DOHH2 (cell line): ENCODE measurements around the gene TMEM161A.
"Not testable (repeated sequence)": the region's sequence is repeated elsewhere in the genome, so short reads cannot be mapped to it uniquely, and the experiment has no call there.

Source experiments
- H3F3A ChIP-seq: fragments of 200-600 bp; sonication (generic), shearing (Covaris generic); 2 replicates; pipeline ENCODE4 v1.6.0; 2016; ENCODE audit warnings: antibody characterized with exemption, mild to moderate bottlenecking; ENCODE audit not compliant: control insufficient read depth, insufficient read depth
- H3K27ac ChIP-seq: fragments of 200-600 bp; sonication (generic); 2 replicates; pipeline ENCODE4 v1.5.1; 2014; ENCODE audit warnings: low read depth, mild to moderate bottlenecking, low read length, moderate library complexity
- H3K27me3 ChIP-seq: fragments of 200-600 bp; sonication (generic); 2 replicates; pipeline ENCODE4 v1.6.1; 2014; ENCODE audit warnings: mild to moderate bottlenecking, low read length, mixed read lengths; ENCODE audit not compliant: control insufficient read depth
- H3K36me3 ChIP-seq: fragments of 200-600 bp; sonication (generic); 2 replicates; pipeline ENCODE4 v1.6.1; 2014; ENCODE audit warnings: mild to moderate bottlenecking, low read length, moderate library complexity, mixed read lengths; ENCODE audit not compliant: control insufficient read depth
- H3K4me1 ChIP-seq: fragments of 200-600 bp; sonication (generic); 2 replicates; pipeline ENCODE4 v1.6.1; 2014; ENCODE audit warnings: mild to moderate bottlenecking, low read length, mixed read lengths; ENCODE audit not compliant: control insufficient read depth
- H3K4me2 ChIP-seq: fragments of 200-600 bp; sonication (generic); 2 replicates; pipeline ENCODE4 v1.6.0; 2014; ENCODE audit warnings: mild to moderate bottlenecking, low read length, moderate library complexity
- H3K4me3 ChIP-seq: fragments of 200-600 bp; sonication (generic); 2 replicates; pipeline ENCODE4 v1.5.1; 2014; ENCODE audit warnings: mild to moderate bottlenecking, low read length, mixed read lengths
- H3K79me2 ChIP-seq: fragments of 200-600 bp; sonication (generic); 2 replicates; pipeline ENCODE4 v1.6.1; 2014; ENCODE audit warnings: mild to moderate bottlenecking, low read length, mixed read lengths; ENCODE audit not compliant: control insufficient read depth
- H3K9me2 ChIP-seq: fragments of 200-600 bp; sonication (generic); replicated peaks from 2 replicates; pipeline ENCODE4 v1.6.1; 2014; ENCODE audit warnings: mild to moderate bottlenecking, low read length, mixed read lengths; ENCODE audit not compliant: control insufficient read depth
- H3K9me3 ChIP-seq: fragments of 200-600 bp; sonication (generic); 2 replicates; pipeline ENCODE4 v1.6.1; 2014; ENCODE audit warnings: antibody characterized with exemption, low read length, mixed read lengths; ENCODE audit not compliant: control insufficient read depth, insufficient read depth
- H4K20me1 ChIP-seq: fragments of 200-600 bp; sonication (generic); 2 replicates; pipeline ENCODE4 v1.6.0; 2014; ENCODE audit warnings: low read depth, mild to moderate bottlenecking, antibody characterized with exemption, low read length, moderate library complexity; ENCODE audit not compliant: control insufficient read depth, insufficient read depth
- EZH2phosphoT487 ChIP-seq: fragments of 200-600 bp; sonication (generic); IDR thresholded peaks from 2 replicates; pipeline ENCODE4 v1.6.1; 2017; ENCODE audit warnings: borderline replicate concordance, mild to moderate bottlenecking, antibody characterized with exemption, low read length, moderate library complexity, mixed read lengths
- TF ChIP-seq, protein P1 (sequence below): fragments of 200-600 bp; sonication (generic); IDR thresholded peaks from one replicate; pipeline ENCODE4 v1.5.1; 2014; ENCODE audit warnings: antibody characterized with exemption, mild to moderate bottlenecking, low read depth, low read length; ENCODE audit not compliant: poor library complexity, severe bottlenecking

Gene TMEM161A

DNA sequence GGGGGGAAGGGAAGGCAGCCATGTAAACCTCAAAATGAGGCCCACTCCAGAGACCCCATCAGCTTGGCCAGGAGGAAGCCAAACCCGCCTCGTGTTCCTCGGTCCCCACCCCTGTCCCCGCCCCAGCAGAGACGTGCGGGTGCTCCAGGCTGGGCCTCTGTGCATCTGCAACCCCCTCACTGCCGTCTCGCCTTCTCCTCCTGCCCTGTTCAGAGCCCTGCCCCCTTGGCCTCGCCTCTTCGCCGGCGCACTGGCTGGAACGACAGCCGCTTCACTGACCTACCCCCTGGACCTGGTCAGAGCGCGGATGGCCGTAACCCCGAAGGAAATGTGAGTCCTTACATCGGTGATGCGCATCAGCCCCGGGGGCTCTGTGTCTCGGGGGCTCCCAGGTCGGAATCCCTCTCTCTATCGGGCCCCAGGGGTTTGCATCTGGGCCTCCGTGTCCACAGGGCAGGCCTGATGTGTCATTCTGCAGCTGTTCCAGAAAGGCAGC is 32.2 kb downstream of the TMEM161A start:
- no peak overlapping the region for H3K4me3 ChIP-seq
- no peak overlapping the region for H3K4me2 ChIP-seq

DNA sequence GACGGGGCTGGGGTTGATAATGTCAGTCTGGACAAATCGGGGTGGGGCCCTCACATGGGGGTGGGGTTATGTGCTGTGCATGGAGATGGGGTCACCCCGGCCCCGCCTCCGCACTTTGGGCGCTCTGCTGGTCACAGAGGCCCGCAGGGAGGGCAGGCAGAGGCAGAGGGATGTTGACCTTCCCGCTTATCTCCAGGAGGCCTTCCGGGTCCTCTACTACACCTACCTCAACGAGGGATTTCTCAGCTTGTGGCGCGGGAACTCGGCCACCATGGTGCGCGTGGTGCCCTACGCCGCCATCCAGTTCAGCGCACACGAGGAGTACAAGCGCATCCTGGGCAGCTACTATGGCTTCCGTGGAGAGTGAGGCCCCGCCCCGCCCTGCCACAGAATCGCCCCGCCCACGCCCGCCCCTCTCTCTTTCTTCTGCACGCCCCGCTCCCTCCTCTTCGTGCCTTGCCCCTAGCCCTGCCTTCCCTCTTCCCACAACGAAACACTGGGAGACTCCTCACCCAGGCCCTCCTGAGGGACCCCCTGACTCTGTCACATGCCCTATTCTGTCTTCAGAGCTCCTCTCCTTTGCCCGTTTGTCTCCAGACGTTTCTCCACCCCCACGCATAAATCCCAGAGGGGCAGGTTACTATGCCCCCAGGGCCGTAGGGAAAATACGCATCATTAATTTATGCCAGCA is 32.8 kb downstream of the TMEM161A start:
- Histone ChIP-seq H3F3A (no peaks in the 10 kb centered on the region), H4K20me1 (no peaks in the 10 kb centered on the region), H3K27ac (no peak overlapping the region), H3K4me3 (no peak overlapping the region), H3K36me3 (no peaks in the 10 kb centered on the region), H3K9me3 (no peaks in the 10 kb centered on the region), H3K4me2 (no peak overlapping the region), H3K4me1 (no peaks in the 10 kb centered on the region), H3K9me2 (no peaks in the 10 kb centered on the region), H3K27me3 (no peaks in the 10 kb centered on the region), H3K79me2 (no peaks in the 10 kb centered on the region)
- TF ChIP-seq, protein P1, sequence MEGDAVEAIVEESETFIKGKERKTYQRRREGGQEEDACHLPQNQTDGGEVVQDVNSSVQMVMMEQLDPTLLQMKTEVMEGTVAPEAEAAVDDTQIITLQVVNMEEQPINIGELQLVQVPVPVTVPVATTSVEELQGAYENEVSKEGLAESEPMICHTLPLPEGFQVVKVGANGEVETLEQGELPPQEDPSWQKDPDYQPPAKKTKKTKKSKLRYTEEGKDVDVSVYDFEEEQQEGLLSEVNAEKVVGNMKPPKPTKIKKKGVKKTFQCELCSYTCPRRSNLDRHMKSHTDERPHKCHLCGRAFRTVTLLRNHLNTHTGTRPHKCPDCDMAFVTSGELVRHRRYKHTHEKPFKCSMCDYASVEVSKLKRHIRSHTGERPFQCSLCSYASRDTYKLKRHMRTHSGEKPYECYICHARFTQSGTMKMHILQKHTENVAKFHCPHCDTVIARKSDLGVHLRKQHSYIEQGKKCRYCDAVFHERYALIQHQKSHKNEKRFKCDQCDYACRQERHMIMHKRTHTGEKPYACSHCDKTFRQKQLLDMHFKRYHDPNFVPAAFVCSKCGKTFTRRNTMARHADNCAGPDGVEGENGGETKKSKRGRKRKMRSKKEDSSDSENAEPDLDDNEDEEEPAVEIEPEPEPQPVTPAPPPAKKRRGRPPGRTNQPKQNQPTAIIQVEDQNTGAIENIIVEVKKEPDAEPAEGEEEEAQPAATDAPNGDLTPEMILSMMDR, result no peak
- TF ChIP-seq EZH2phosphoT487, result no peak

More for the DNA sequence above, 32.2 kb downstream of the TMEM161A start:
- H3K36me3 ChIP-seq, result no peaks in the 10 kb centered on the region
- H3K27me3 ChIP-seq, result no peaks in the 10 kb centered on the region
- H3K27ac ChIP-seq, result no peak overlapping the region
- H3K79me2 ChIP-seq, result no peaks in the 10 kb centered on the region
- no peaks in the 10 kb centered on the region for H3K4me1 ChIP-seq
- no peaks in the 10 kb centered on the region for H4K20me1 ChIP-seq
- no peaks in the 10 kb centered on the region for H3K9me2 ChIP-seq
- TF ChIP-seq, protein P1, result no peak
- no peak for TF ChIP-seq EZH2phosphoT487
- H3K9me3 ChIP-seq, result no peaks in the 10 kb centered on the region
- H3F3A ChIP-seq, result no peaks in the 10 kb centered on the region

- TF ChIP-seq, protein P1, result no peak
- no peak for TF ChIP-seq EZH2phosphoT487
- H3K27ac ChIP-seq, result no peak overlapping the region
- no peaks in the 10 kb centered on the region for H3F3A ChIP-seq
- H3K9me3 ChIP-seq, result no peaks in the 10 kb centered on the region
- no peaks in the 10 kb centered on the region for H3K4me1 ChIP-seq
- no peaks in the 10 kb centered on the region for H3K79me2 ChIP-seq
- no peaks in the 10 kb centered on the region for H3K9me2 ChIP-seq
- no peaks in the 10 kb centered on the region for H3K27me3 ChIP-seq
- no peak overlapping the region for H3K4me3 ChIP-seq
- H3K4me2 ChIP-seq, result no peak overlapping the region
- H3K36me3 ChIP-seq, result no peaks in the 10 kb centered on the region
- no peaks in the 10 kb centered on the region for H4K20me1 ChIP-seq
These were observed 35.1 kb downstream of the TMEM161A start for GRCh38 chr19:19103167-19103566.

- not testable (repeated sequence) for H3K27me3 ChIP-seq, H3K4me2 ChIP-seq, H3K27ac ChIP-seq, H3K9me2 ChIP-seq, H3K4me3 ChIP-seq, H3K9me3 ChIP-seq, H3K79me2 ChIP-seq, H4K20me1 ChIP-seq, H3K4me1 ChIP-seq, H3K36me3 ChIP-seq, H3F3A ChIP-seq
These were observed 35.7 kb downstream of the TMEM161A start for GRCh38 chr19:19102566-19102965.
